ENCODE results near the gene VILL.

VILL gene

GRCh38 chr3:37961622-37962431 is 28.8 kb upstream of the VILL start:
- no peak for DNase-seq (ENCODE audit: extremely low spot score)
- TF ChIP-seq CTCF (IDR thresholded peaks at IDR 0.05; ENCODE audit: control extremely low read depth, extremely low read depth, low read depth, missing control alignments) = no peak
- POLR2A ChIA-PET = no interaction called here
- CTCF ChIA-PET = interaction anchor here (0.6 to 13.1 kb wide), 4 partner anchors 13 to 385 kb away, joined by 3 to 331 read pairs (median 44); partner anchors contain the start of gene XYLB

- TF ChIP-seq CTCF (IDR thresholded peaks at IDR 0.05; ENCODE audit: control extremely low read depth, extremely low read depth, low read depth, missing control alignments) = no peak
- CTCF ChIA-PET = interaction anchor here (7.6 to 13.1 kb wide), 2 partner anchors 12 to 110 kb away, joined by 84 to 331 read pairs; no protein-coding TSS in a partner anchor
- POLR2A ChIA-PET = no interaction called here
Measured at GRCh38 chr3:37963016-37963415, 27.6 kb upstream of the VILL start.

GRCh38 chr3:37963635-37964034 is 27.0 kb upstream of the VILL start:
- CTCF ChIA-PET = interaction anchor here (7.6 to 13.1 kb wide), 2 partner anchors 11 to 110 kb away, joined by 84 to 331 read pairs; no protein-coding TSS in a partner anchor
- POLR2A ChIA-PET = interaction anchor here (0.6 kb wide), 1 partner anchor 510 kb away, joined by 8 read pairs; no protein-coding TSS in a partner anchor
- no peak for DNase-seq (ENCODE audit: extremely low spot score)
- TF ChIP-seq CTCF (IDR thresholded peaks at IDR 0.05; ENCODE audit: control extremely low read depth, extremely low read depth, low read depth, missing control alignments) = no peak

More at GRCh38 chr3:37963016-37963415, 27.6 kb upstream of the VILL start:
- no peak for DNase-seq (ENCODE audit: extremely low spot score)

GRCh38 chr3:37964146-37964545 is 26.4 kb upstream of the VILL start:
- TF ChIP-seq CTCF (IDR thresholded peaks at IDR 0.05; ENCODE audit: control extremely low read depth, extremely low read depth, low read depth, missing control alignments) = no peak
- ChIA-PET CTCF (interaction anchor here (1.2 to 13.1 kb wide), 3 partner anchors 11 to 111 kb away, joined by 8 to 331 read pairs (median 84); no protein-coding TSS in a partner anchor), POLR2A (interaction anchor here (0.6 kb wide), 1 partner anchor 510 kb away, joined by 8 read pairs; no protein-coding TSS in a partner anchor)
- no peak for DNase-seq (ENCODE audit: extremely low spot score)

- no peak for TF ChIP-seq CTCF (IDR thresholded peaks at IDR 0.05; ENCODE audit: control extremely low read depth, extremely low read depth, low read depth, missing control alignments)
- no peak for DNase-seq (ENCODE audit: extremely low spot score)
- CTCF ChIA-PET = interaction anchor here (1.2 to 13.1 kb wide), 4 partner anchors 10 to 112 kb away, joined by 8 to 331 read pairs (median 49); no protein-coding TSS in a partner anchor
- POLR2A ChIA-PET = no interaction called here
Measured at GRCh38 chr3:37964716-37965115, 25.9 kb upstream of the VILL start.

GRCh38 chr3:37967260-37967881 is 23.2 kb upstream of the VILL start:
- ChIA-PET CTCF (interaction anchor here (0.6 to 13.1 kb wide), 35 partner anchors 7 to 959 kb away, joined by 3 to 331 read pairs (median 4); partner anchors contain the start of gene VILL), POLR2A (no interaction called here)
- peak; percentile 84 for TF ChIP-seq CTCF (IDR thresholded peaks at IDR 0.05; ENCODE audit: control extremely low read depth, extremely low read depth, low read depth, missing control alignments)
- peak; percentile 71 for DNase-seq (ENCODE audit: extremely low spot score)
